ENCODE results near the gene CORO2B. TPM values are rescaled to one million over a fixed set of nuclear protein-coding genes. Genes with fewer than 3 reads are reported as not detected.

Gene CORO2B
- polyA plus RNA-seq, 3 donors = 0.03 TPM; not detected in 2

- TF ChIP-seq, protein P1, sequence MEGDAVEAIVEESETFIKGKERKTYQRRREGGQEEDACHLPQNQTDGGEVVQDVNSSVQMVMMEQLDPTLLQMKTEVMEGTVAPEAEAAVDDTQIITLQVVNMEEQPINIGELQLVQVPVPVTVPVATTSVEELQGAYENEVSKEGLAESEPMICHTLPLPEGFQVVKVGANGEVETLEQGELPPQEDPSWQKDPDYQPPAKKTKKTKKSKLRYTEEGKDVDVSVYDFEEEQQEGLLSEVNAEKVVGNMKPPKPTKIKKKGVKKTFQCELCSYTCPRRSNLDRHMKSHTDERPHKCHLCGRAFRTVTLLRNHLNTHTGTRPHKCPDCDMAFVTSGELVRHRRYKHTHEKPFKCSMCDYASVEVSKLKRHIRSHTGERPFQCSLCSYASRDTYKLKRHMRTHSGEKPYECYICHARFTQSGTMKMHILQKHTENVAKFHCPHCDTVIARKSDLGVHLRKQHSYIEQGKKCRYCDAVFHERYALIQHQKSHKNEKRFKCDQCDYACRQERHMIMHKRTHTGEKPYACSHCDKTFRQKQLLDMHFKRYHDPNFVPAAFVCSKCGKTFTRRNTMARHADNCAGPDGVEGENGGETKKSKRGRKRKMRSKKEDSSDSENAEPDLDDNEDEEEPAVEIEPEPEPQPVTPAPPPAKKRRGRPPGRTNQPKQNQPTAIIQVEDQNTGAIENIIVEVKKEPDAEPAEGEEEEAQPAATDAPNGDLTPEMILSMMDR (IDR thresholded peaks at IDR 0.05) = no peak
- Mint-ChIP-seq H3K36me3 (no peaks in the 10 kb centered on the region), H3K4me1 (peaks cover 29% of the 10 kb centered on the region), H3K27me3 (ENCODE audit: low read depth in 3 of 3) (peaks cover 2 to 5% (median 2%) of the 10 kb centered on the region in 3 donors), H3K27ac (no peak overlapping the region), H3K9me3 (peaks cover 0 to 5% (median 1%) of the 10 kb centered on the region in 7 donors), H3K4me3 (no peak overlapping the region)
- no peak overlapping the region for H2AFZ ChIP-seq (ENCODE audit: insufficient read depth, low read depth, low read length, poor library complexity, severe bottlenecking)
- H4K20me1 ChIP-seq (ENCODE audit: insufficient read depth, low read length) = no peaks in the 10 kb centered on the region
- no peak overlapping the region for H3K9ac ChIP-seq (ENCODE audit: insufficient read depth, low read length, poor library complexity, severe bottlenecking)
- no peaks in the 10 kb centered on the region for H3K9me3 ChIP-seq (replicated peaks in 1 of 2; ENCODE audit: control insufficient read depth in 1 of 2, insufficient read depth in 1 of 2, low read length in 2 of 2)
- H3K79me2 ChIP-seq (ENCODE audit: insufficient read depth, low read length) = no peaks in the 10 kb centered on the region
- no peaks in the 10 kb centered on the region for H3K36me3 ChIP-seq (replicated peaks in 1 of 2; ENCODE audit: control insufficient read depth in 1 of 2, insufficient read depth in 2 of 2, low read length in 2 of 2)
- intact Hi-C loops (cut with micrococcal nuclease) = loop anchor here in 1 of 2 donors (5.0 kb wide), 1 partner anchor 120 kb away; no protein-coding TSS in a partner anchor
- no peak overlapping the region for H3K4me3 ChIP-seq (replicated peaks in 1 of 3; ENCODE audit: low read depth in 2 of 3, low read length in 3 of 3)
- DNase-seq = no peak
- no peak overlapping the region for H3K4me2 ChIP-seq (replicated peaks; ENCODE audit: extremely low read depth, low read length, poor library complexity, severe bottlenecking)
- no peak overlapping the region for H3K27ac ChIP-seq (ENCODE audit: low read depth in 1 of 2, low read length in 2 of 2)
- H3K4me1 ChIP-seq (ENCODE audit: control insufficient read depth in 1 of 2, insufficient read depth in 2 of 2, low read length in 2 of 2) = peaks cover 20 to 26% of the 10 kb centered on the region in 2 donors
- no peaks in the 10 kb centered on the region for H3K27me3 ChIP-seq (ENCODE audit: control insufficient read depth in 2 of 2, insufficient read depth in 2 of 2, low read length in 2 of 2)
- WGBS (ENCODE audit: insufficient coverage) = no CpG with 5 or more reads among the region's 4 CpGs
Observed at GRCh38 chr15:68672251-68672650, 93.5 kb downstream of the CORO2B start.

DNA sequence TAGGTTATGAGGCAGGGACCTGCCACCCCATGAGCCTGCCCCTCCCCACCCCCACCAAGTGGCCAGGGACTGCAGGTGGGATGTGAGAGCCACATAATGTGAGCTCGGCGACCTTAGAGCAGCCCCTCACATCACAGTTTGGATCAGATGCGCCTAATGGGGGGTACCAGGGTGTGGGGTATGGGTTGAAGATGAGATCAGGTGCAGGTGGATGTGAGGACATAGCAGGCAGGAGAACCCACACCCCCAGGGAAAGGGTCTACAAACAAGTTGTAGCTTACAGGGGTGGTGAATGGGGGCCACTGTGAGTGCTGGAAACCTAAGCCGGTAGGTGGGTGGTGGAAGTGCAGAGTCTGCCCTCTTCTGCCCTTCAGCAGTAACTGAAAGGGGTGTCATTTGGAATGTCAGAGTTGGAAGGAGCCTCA lies 94.0 kb downstream of the CORO2B start:
- Histone ChIP-seq H3K9ac (ENCODE audit: insufficient read depth, low read length, poor library complexity, severe bottlenecking) (no peak overlapping the region), H3K4me1 (ENCODE audit: control insufficient read depth in 1 of 2, insufficient read depth in 2 of 2, low read length in 2 of 2) (peaks cover 20 to 26% of the 10 kb centered on the region in 2 donors), H4K20me1 (ENCODE audit: insufficient read depth, low read length) (no peaks in the 10 kb centered on the region), H3K27me3 (ENCODE audit: control insufficient read depth in 2 of 2, insufficient read depth in 2 of 2, low read length in 2 of 2) (no peaks in the 10 kb centered on the region), H3K79me2 (ENCODE audit: insufficient read depth, low read length) (no peaks in the 10 kb centered on the region), H3K27ac (ENCODE audit: low read depth in 1 of 2, low read length in 2 of 2) (no peak overlapping the region), H3K4me2 (replicated peaks; ENCODE audit: extremely low read depth, low read length, poor library complexity, severe bottlenecking) (no peak overlapping the region), H3K4me3 (replicated peaks in 1 of 3; ENCODE audit: low read depth in 2 of 3, low read length in 3 of 3) (no peak overlapping the region), H3K36me3 (replicated peaks in 1 of 2; ENCODE audit: control insufficient read depth in 1 of 2, insufficient read depth in 2 of 2, low read length in 2 of 2) (no peaks in the 10 kb centered on the region), H2AFZ (ENCODE audit: insufficient read depth, low read depth, low read length, poor library complexity, severe bottlenecking) (no peak overlapping the region), H3K9me3 (replicated peaks in 1 of 2; ENCODE audit: control insufficient read depth in 1 of 2, insufficient read depth in 1 of 2, low read length in 2 of 2) (no peaks in the 10 kb centered on the region)
- Mint-ChIP-seq H3K4me1 (peaks cover 29% of the 10 kb centered on the region), H3K27ac (no peak overlapping the region), H3K36me3 (no peaks in the 10 kb centered on the region), H3K27me3 (ENCODE audit: low read depth in 3 of 3) (peaks cover 2 to 5% (median 2%) of the 10 kb centered on the region in 3 donors), H3K9me3 (peaks cover 0 to 5% (median 1%) of the 10 kb centered on the region in 7 donors), H3K4me3 (no peak overlapping the region)
- intact Hi-C loops (cut with micrococcal nuclease) = loop anchor here in 1 of 2 donors (5.0 kb wide), 1 partner anchor 120 kb away; no protein-coding TSS in a partner anchor
- WGBS (ENCODE audit: insufficient coverage) = no CpG with 5 or more reads among the region's 4 CpGs
- DNase-seq = no peak
- TF ChIP-seq, protein P1 (IDR thresholded peaks at IDR 0.05) = no peak

Measured in CD14-positive monocyte (primary cell).